T-helper 2 cell treated with Interferon-gamma antibody and Interleukin-4, amounts not matched to agents 100 ng/mL and 5 ng/mL, for 36 hours (primary cell): ENCODE results near the gene RETSAT. TPM values are rescaled to one million over a fixed set of nuclear protein-coding genes. Genes with fewer than 3 reads are reported as not detected.

Experiments
- intact Hi-C: fragments of 100-400 bp; cut with micrococcal nuclease; formaldehyde crosslinking; loops from one replicate; pipeline ENCODE4 v1.15.1; 2023
- total RNA-seq: library from RNA; stranded (reverse); gene quantifications from 2 replicates; pipeline ENCODE4 v1.2.3, GENCODE V29; 2022

RETSAT gene
- total RNA-seq, 1 donor from 2014 or later = 25.2 TPM

GRCh38 chr2:85309699-85310321, 44.5 kb downstream of the RETSAT start:
- intact Hi-C loops = no loop called here

GRCh38 chr2:85308896-85309555, 45.3 kb downstream of the RETSAT start:
- intact Hi-C loops = no loop called here

DNA sequence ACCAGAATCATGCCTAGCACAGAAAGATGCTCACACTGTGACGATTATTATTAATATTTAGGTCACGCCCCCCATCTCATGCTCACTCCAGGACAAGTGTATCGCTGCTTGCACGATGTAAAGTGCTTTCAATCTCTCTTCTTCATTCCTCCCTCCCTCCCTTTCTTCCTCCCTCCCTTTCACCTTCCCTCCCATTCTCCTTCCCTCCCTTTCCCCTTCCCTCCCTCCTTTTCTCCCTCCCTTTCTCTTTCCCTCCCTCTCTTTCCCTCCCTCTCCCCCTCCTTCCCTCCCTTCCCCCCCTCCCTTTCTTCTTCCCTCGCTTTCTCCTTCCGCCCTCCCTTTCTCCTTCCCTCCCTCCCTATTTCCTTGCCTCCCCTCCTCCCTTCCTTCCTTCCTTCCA, 46.1 kb downstream of the RETSAT start:
- intact Hi-C loops = no loop called here

DNA sequence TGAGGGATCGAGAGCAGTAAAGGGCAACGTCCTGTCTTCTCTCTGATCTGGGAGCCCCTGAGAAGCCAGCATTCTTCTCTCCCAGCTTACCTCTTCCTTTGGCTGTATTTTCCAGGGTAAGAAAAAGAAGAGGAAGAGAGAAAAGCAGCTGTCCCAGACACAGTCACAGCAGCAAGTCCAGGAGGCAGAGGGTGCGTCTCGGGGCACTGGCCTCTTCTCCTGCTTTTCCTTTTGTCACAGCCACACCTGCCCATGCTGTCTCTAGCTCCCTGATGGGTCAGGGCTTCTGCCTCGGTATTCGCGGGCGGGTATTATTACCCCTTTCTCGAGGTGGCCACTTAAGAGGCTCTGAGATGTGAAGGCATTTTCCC, 46.8 kb downstream of the RETSAT start:
- intact Hi-C loops = no loop called here

GRCh38 chr2:85303780-85304531, 50.4 kb downstream of the RETSAT start:
- intact Hi-C loops = no loop called here

DNA sequence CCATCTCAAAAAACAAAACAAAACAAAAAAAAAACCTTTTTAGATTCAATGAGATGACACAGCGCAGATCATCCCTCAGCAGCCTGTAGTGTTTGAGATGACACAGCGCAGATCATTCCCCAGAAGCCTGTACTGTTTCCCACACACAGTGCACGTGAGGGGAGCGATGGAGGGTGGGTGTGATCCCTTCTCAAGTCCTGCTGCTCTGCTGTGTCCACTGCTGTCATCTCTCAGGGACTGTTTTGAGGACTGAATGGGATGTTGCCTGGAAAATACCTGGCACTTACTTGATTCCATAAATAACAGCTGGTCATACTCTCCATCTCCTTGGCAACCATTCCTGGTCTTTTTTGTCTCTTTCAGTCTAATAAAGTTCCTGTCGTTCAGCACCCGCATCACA, 52.2 kb downstream of the RETSAT start:
- intact Hi-C loops = no loop called here

Other genes with a start within 250 kb of the RETSAT start
- not detected in 2 replicates for gene TCF7L1, start 221.1 kb downstream of the RETSAT start, total RNA-seq
- 130 and 133 TPM in 2 replicates for gene TGOLN2, start 26.5 kb downstream of the RETSAT start, total RNA-seq
- gene ELMOD3, start 241 bp upstream of the RETSAT start, total RNA-seq = 19.0 and 21.2 TPM in 2 replicates
- gene CAPG, start 55.8 kb upstream of the RETSAT start, total RNA-seq = 403 and 407 TPM in 2 replicates
- gene SH2D6, start 64.2 kb upstream of the RETSAT start, total RNA-seq = 0.32 and 0.52 TPM in 2 replicates
- 327 and 333 TPM in 2 replicates for gene MAT2A, start 184.6 kb upstream of the RETSAT start, total RNA-seq
- gene GGCX, start 207.0 kb upstream of the RETSAT start, total RNA-seq = 21.3 and 24.3 TPM in 2 replicates
- 139 and 146 TPM in 2 replicates for gene VAMP8, start 223.1 kb upstream of the RETSAT start, total RNA-seq
- gene VAMP5, start 229.9 kb upstream of the RETSAT start, total RNA-seq = 60.8 and 65.6 TPM in 2 replicates
- gene RNF181, start 241.2 kb upstream of the RETSAT start, total RNA-seq = 97.8 and 108 TPM in 2 replicates
- 2.1 and 2.2 TPM in 2 replicates for gene TMEM150A, start 248.2 kb upstream of the RETSAT start, total RNA-seq